ENCODE measurements around the gene ATP2B3.

ATP2B3 gene

GRCh38 chrX:153487590-153488071 is 29.8 kb upstream of the ATP2B3 start:
- Histone ChIP-seq H3K27ac (ENCODE audit: low read depth, low read length) (no peak overlapping the region), H3K9me3 (ENCODE audit: control insufficient read depth in 5 of 5, low read length in 5 of 5) (no peaks in the 10 kb centered on the region), H3K36me3 (ENCODE audit: control insufficient read depth in 5 of 5, insufficient read depth in 5 of 5, low read length in 5 of 5) (no peaks in the 10 kb centered on the region), H3K27me3 (ENCODE audit: control insufficient read depth in 5 of 5, insufficient read depth in 4 of 5, low read length in 5 of 5) (peaks cover 13 to 22% (median 15%) of the 10 kb centered on the region in 5 donors), H3K4me1 (ENCODE audit: control insufficient read depth in 5 of 5, insufficient read depth in 5 of 5, low read length in 5 of 5) (peaks cover 0 to 25% (median 10%) of the 10 kb centered on the region in 5 donors), H3K9ac (ENCODE audit: low read length in 5 of 5) (no peak overlapping the region), H3K4me3 (ENCODE audit: low read depth in 1 of 5, low read length in 5 of 5) (no peak overlapping the region)

- Histone ChIP-seq H3K9ac (ENCODE audit: low read length in 5 of 5) (no peak overlapping the region), H3K4me1 (ENCODE audit: control insufficient read depth in 5 of 5, insufficient read depth in 5 of 5, low read length in 5 of 5) (peaks cover 0 to 25% (median 10%) of the 10 kb centered on the region in 5 donors), H3K36me3 (ENCODE audit: control insufficient read depth in 5 of 5, insufficient read depth in 5 of 5, low read length in 5 of 5) (no peaks in the 10 kb centered on the region), H3K27ac (ENCODE audit: low read depth, low read length) (no peak overlapping the region), H3K4me3 (ENCODE audit: low read depth in 1 of 5, low read length in 5 of 5) (no peak overlapping the region), H3K27me3 (ENCODE audit: control insufficient read depth in 5 of 5, insufficient read depth in 4 of 5, low read length in 5 of 5) (peaks cover 10 to 18% (median 15%) of the 10 kb centered on the region in 5 donors), H3K9me3 (ENCODE audit: control insufficient read depth in 5 of 5, low read length in 5 of 5) (peaks cover 0 to 3% (median 0%) of the 10 kb centered on the region in 5 donors)
Measured at GRCh38 chrX:153488231-153488914, 29.1 kb upstream of the ATP2B3 start.

GRCh38 chrX:153490217-153490930 is 27.1 kb upstream of the ATP2B3 start:
- peaks cover 11 to 21% (median 21%) of the 10 kb centered on the region in 5 donors for H3K27me3 ChIP-seq (ENCODE audit: control insufficient read depth in 5 of 5, insufficient read depth in 4 of 5, low read length in 5 of 5)

GRCh38 chrX:153491351-153491914 is 26.0 kb upstream of the ATP2B3 start:
- Histone ChIP-seq H3K27ac (ENCODE audit: low read depth, low read length) (no peak overlapping the region), H3K9me3 (ENCODE audit: control insufficient read depth in 5 of 5, low read length in 5 of 5) (peaks cover 0 to 4% (median 0%) of the 10 kb centered on the region in 5 donors), H3K36me3 (ENCODE audit: control insufficient read depth in 5 of 5, insufficient read depth in 5 of 5, low read length in 5 of 5) (no peaks in the 10 kb centered on the region), H3K9ac (ENCODE audit: low read length in 5 of 5) (no peak overlapping the region), H3K4me1 (ENCODE audit: control insufficient read depth in 5 of 5, insufficient read depth in 5 of 5, low read length in 5 of 5) (peaks cover 0 to 28% (median 19%) of the 10 kb centered on the region in 5 donors), H3K27me3 (ENCODE audit: control insufficient read depth in 5 of 5, insufficient read depth in 4 of 5, low read length in 5 of 5) (peaks cover 14 to 31% (median 25%) of the 10 kb centered on the region in 5 donors), H3K4me3 (ENCODE audit: low read depth in 1 of 5, low read length in 5 of 5) (no peak overlapping the region)

More at GRCh38 chrX:153490217-153490930, 27.1 kb upstream of the ATP2B3 start:
- Histone ChIP-seq H3K4me1 (ENCODE audit: control insufficient read depth in 5 of 5, insufficient read depth in 5 of 5, low read length in 5 of 5) (peaks cover 0 to 26% (median 16%) of the 10 kb centered on the region in 5 donors), H3K36me3 (ENCODE audit: control insufficient read depth in 5 of 5, insufficient read depth in 5 of 5, low read length in 5 of 5) (no peaks in the 10 kb centered on the region), H3K9me3 (ENCODE audit: control insufficient read depth in 5 of 5, low read length in 5 of 5) (peaks cover 0 to 4% (median 0%) of the 10 kb centered on the region in 5 donors), H3K4me3 (ENCODE audit: low read depth in 1 of 5, low read length in 5 of 5) (no peak overlapping the region), H3K9ac (ENCODE audit: low read length in 5 of 5) (no peak overlapping the region), H3K27ac (ENCODE audit: low read depth, low read length) (no peak overlapping the region)

GRCh38 chrX:153491918-153492317 is 25.5 kb upstream of the ATP2B3 start:
- no peaks in the 10 kb centered on the region for H3K36me3 ChIP-seq (ENCODE audit: control insufficient read depth in 5 of 5, insufficient read depth in 5 of 5, low read length in 5 of 5)
- no peak overlapping the region for H3K4me3 ChIP-seq (ENCODE audit: low read depth in 1 of 5, low read length in 5 of 5)
- peaks cover 0 to 4% (median 0%) of the 10 kb centered on the region in 5 donors for H3K9me3 ChIP-seq (ENCODE audit: control insufficient read depth in 5 of 5, low read length in 5 of 5)
- no peak overlapping the region for H3K9ac ChIP-seq (ENCODE audit: low read length in 5 of 5)
- H3K27me3 ChIP-seq (ENCODE audit: control insufficient read depth in 5 of 5, insufficient read depth in 4 of 5, low read length in 5 of 5) = peaks cover 14 to 33% (median 27%) of the 10 kb centered on the region in 5 donors
- peaks cover 0 to 28% (median 19%) of the 10 kb centered on the region in 5 donors for H3K4me1 ChIP-seq (ENCODE audit: control insufficient read depth in 5 of 5, insufficient read depth in 5 of 5, low read length in 5 of 5)
- H3K27ac ChIP-seq (ENCODE audit: low read depth, low read length) = no peak overlapping the region

DNA sequence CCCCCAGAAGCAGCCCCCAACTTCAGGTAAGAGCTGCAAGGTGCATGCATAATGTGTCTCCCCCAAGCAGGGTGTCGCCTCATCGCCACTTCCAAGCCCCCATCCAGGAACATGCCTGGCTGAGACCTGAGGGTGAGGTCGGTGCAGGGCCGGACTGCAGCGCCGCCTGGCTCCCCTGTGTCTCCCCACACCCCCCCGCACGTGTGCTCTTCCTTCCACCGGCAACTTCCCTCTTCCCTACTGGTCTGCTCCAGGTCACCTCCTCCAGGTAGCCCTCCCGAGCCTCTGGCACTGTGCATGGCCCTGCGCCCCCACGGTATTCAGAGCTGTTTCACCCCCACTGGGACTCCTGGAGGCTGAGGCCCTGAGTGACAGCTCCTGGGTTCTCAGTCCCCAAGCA is 24.9 kb upstream of the ATP2B3 start:
- Histone ChIP-seq H3K27ac (ENCODE audit: low read depth, low read length) (no peak overlapping the region), H3K4me1 (ENCODE audit: control insufficient read depth in 5 of 5, insufficient read depth in 5 of 5, low read length in 5 of 5) (peaks cover 0 to 28% (median 19%) of the 10 kb centered on the region in 5 donors)

DNA sequence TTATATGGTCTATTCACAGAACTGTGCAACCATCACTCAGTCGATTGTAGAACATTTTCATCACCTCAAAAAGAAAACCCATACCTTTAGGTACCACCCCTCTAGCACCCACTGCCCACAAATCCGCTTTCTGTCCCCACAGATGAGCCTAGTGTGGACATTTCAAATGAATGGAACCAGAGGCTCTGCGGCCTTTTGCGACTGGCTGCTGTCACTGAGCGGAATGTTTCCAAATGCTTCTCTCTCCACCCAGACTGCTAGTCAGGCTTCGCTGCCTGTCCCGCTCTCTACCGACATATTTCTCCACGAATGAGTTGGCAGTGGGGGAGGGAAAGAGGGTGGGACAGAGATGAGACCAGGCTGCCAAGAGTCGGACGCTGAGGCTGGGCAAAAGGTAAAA is 24.4 kb upstream of the ATP2B3 start:
- H3K27me3 ChIP-seq (ENCODE audit: control insufficient read depth in 5 of 5, insufficient read depth in 4 of 5, low read length in 5 of 5) = peaks cover 7 to 31% (median 23%) of the 10 kb centered on the region in 5 donors

More for the DNA sequence above, 24.9 kb upstream of the ATP2B3 start:
- H3K9me3 ChIP-seq (ENCODE audit: control insufficient read depth in 5 of 5, low read length in 5 of 5) = peaks cover 0 to 4% (median 0%) of the 10 kb centered on the region in 5 donors
- H3K4me3 ChIP-seq (ENCODE audit: low read depth in 1 of 5, low read length in 5 of 5) = no peak overlapping the region
- H3K36me3 ChIP-seq (ENCODE audit: control insufficient read depth in 5 of 5, insufficient read depth in 5 of 5, low read length in 5 of 5) = no peaks in the 10 kb centered on the region
- peaks cover 11 to 32% (median 23%) of the 10 kb centered on the region in 5 donors for H3K27me3 ChIP-seq (ENCODE audit: control insufficient read depth in 5 of 5, insufficient read depth in 4 of 5, low read length in 5 of 5)
- no peak overlapping the region for H3K9ac ChIP-seq (ENCODE audit: low read length in 5 of 5)

DNA sequence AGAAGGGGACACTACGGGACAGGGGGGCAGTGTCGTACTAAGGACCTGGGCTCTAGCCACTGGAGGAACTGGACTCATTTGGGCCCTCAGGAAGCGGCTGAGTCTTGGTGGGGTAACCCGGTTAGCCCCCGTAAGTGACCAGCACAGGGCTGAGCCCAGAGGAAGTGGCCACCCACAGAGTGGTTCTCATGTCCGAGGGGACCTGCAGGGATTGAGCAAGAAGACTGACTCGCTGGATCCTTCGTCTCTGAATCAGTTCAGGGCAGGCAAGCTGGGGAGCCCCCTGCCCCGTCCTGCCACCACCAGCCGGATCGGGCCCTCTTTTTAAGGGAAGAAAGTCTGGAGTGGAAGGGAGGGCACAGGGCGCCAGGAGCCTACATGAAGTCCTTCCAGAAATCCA is 23.4 kb upstream of the ATP2B3 start:
- Histone ChIP-seq H3K9me3 (ENCODE audit: control insufficient read depth in 5 of 5, low read length in 5 of 5) (peaks cover 0 to 4% (median 0%) of the 10 kb centered on the region in 5 donors), H3K27ac (ENCODE audit: low read depth, low read length) (no peak overlapping the region), H3K4me1 (ENCODE audit: control insufficient read depth in 5 of 5, insufficient read depth in 5 of 5, low read length in 5 of 5) (peaks cover 0 to 15% (median 9%) of the 10 kb centered on the region in 5 donors), H3K4me3 (ENCODE audit: low read depth in 1 of 5, low read length in 5 of 5) (no peak overlapping the region), H3K36me3 (ENCODE audit: control insufficient read depth in 5 of 5, insufficient read depth in 5 of 5, low read length in 5 of 5) (no peaks in the 10 kb centered on the region), H3K27me3 (ENCODE audit: control insufficient read depth in 5 of 5, insufficient read depth in 4 of 5, low read length in 5 of 5) (peaks cover 6 to 39% (median 29%) of the 10 kb centered on the region in 5 donors), H3K9ac (ENCODE audit: low read length in 5 of 5) (no peak overlapping the region)

More for the DNA sequence above, 24.4 kb upstream of the ATP2B3 start:
- H3K4me3 ChIP-seq (ENCODE audit: low read depth in 1 of 5, low read length in 5 of 5) = no peak overlapping the region
- H3K9ac ChIP-seq (ENCODE audit: low read length in 5 of 5) = no peak overlapping the region
- H3K27ac ChIP-seq (ENCODE audit: low read depth, low read length) = no peak overlapping the region
- peaks cover 0 to 23% (median 17%) of the 10 kb centered on the region in 5 donors for H3K4me1 ChIP-seq (ENCODE audit: control insufficient read depth in 5 of 5, insufficient read depth in 5 of 5, low read length in 5 of 5)
- no peaks in the 10 kb centered on the region for H3K36me3 ChIP-seq (ENCODE audit: control insufficient read depth in 5 of 5, insufficient read depth in 5 of 5, low read length in 5 of 5)
- H3K9me3 ChIP-seq (ENCODE audit: control insufficient read depth in 5 of 5, low read length in 5 of 5) = peaks cover 0 to 4% (median 0%) of the 10 kb centered on the region in 5 donors

GRCh38 chrX:153494541-153495361 is 22.7 kb upstream of the ATP2B3 start, which contains the start of gene BGN:
Gene BGN, plus strand, starts transcription at chrX:153494980. Its CDS starts 9,652 bp downstream, at chrX:153504632.
- H3K4me1 ChIP-seq (ENCODE audit: control insufficient read depth in 5 of 5, insufficient read depth in 5 of 5, low read length in 5 of 5) = peaks cover 0 to 21% (median 14%) of the 10 kb centered on the region in 5 donors
- peaks cover 6 to 43% (median 27%) of the 10 kb centered on the region in 5 donors for H3K27me3 ChIP-seq (ENCODE audit: control insufficient read depth in 5 of 5, insufficient read depth in 4 of 5, low read length in 5 of 5)
- H3K27ac ChIP-seq (ENCODE audit: low read depth, low read length) = no peak within 1 kb of the TSS
- H3K9ac ChIP-seq (ENCODE audit: low read length in 5 of 5) = peak within 1 kb of the TSS in 1 of 5 donors; percentile 35
- H3K4me3 ChIP-seq (ENCODE audit: low read depth in 1 of 5, low read length in 5 of 5) = peak within 1 kb of the TSS in 4 of 5 donors; percentile 28 to 56 (median 46)
- no peaks in the 10 kb centered on the region for H3K36me3 ChIP-seq (ENCODE audit: control insufficient read depth in 5 of 5, insufficient read depth in 5 of 5, low read length in 5 of 5)
- H3K9me3 ChIP-seq (ENCODE audit: control insufficient read depth in 5 of 5, low read length in 5 of 5) = peaks cover 0 to 4% (median 0%) of the 10 kb centered on the region in 5 donors

All from subcutaneous abdominal adipose tissue (tissue), 5 donors.